Measurements from ENCODE around the gene LRRC74A. TPM values are rescaled to one million over a fixed set of nuclear protein-coding genes. Genes with fewer than 3 reads are reported as not detected.

Gene LRRC74A
- total and polyA plus RNA-seq, 9 of the 15 experiments (the other 6 are each of a cell fraction or from before 2014, with no cell fraction given), result not detected

DNA sequence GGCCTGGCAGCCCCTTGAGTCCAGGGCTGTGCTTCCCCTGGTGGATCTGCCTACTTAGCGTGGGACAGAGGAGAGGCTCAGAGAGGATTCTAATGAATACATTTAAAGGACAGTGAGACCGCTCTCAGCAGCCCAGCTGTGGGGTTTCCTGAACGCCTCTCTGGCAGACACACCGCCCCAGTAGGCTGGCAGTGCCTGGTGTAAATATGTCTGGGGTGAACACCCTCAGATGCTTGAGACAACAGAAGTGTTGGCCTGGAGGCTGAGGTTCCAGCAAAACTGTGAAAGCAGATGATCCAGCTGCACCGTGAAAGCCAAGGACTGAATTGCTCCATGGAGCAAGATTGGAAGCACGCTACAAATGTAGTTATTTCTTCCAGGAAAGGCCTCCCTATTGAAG lies 55.1 kb downstream of the LRRC74A start:
- Histone ChIP-seq H3K79me2 (ENCODE audit: control insufficient read depth, insufficient read depth, low read length) (no peaks in the 10 kb centered on the region), H3K4me2 (ENCODE audit: insufficient read depth, low read length) (no peak overlapping the region), H3K27me3 (ENCODE audit: control insufficient read depth in 2 of 2, insufficient read depth in 2 of 2, low read length in 2 of 2) (peaks cover 4 to 39% of the 10 kb centered on the region in 2 experiments; a peak in 3 of 5 replicates), H3K9me1 (ENCODE audit: control insufficient read depth, insufficient read depth, low read length) (no peaks in the 10 kb centered on the region), H2AFZ (ENCODE audit: low read depth, low read length) (no peak overlapping the region), H3K9me3 (replicated peaks; ENCODE audit: control insufficient read depth, insufficient read depth, low read depth, low read length) (no peaks in the 10 kb centered on the region), H3K9ac (ENCODE audit: insufficient read depth in 1 of 2, low read depth in 2 of 2, low read length in 2 of 2) (no peak overlapping the region), H4K20me1 (replicated peaks; ENCODE audit: control insufficient read depth, insufficient read depth, low read length) (no peaks in the 10 kb centered on the region), H3K4me1 (replicated peaks in 1 of 2; ENCODE audit: control insufficient read depth in 2 of 2, insufficient read depth in 2 of 2, low read length in 2 of 2) (peaks cover 0 to 8% of the 10 kb centered on the region in 2 experiments; a peak in 1 of 5 replicates), H3K4me3 (no peak overlapping the region), H3K27ac (ENCODE audit: extremely low read depth, low read depth, low read length) (no peak overlapping the region), H3K36me3 (ENCODE audit: control insufficient read depth, insufficient read depth, low read length) (no peaks in the 10 kb centered on the region)
- CTCF ChIA-PET (ENCODE audit: low intra/inter-chr PET ratio), result interaction anchor here (1.0 kb wide), 1 partner anchor 189 kb away, joined by 4 read pairs; no protein-coding TSS in a partner anchor
- FAIRE-seq (no peak), ATAC-seq (no peak), DNase-seq (ENCODE audit: extremely low read depth in 1 of 4, low spot score in 3 of 4) (no peak)
- in situ Hi-C loops (cut with MboI), result loop anchor here (5.0 kb wide), 1 partner anchor 181 kb away; no protein-coding TSS in a partner anchor
- intact Hi-C loops (cut with micrococcal nuclease), result no loop called here
- POLR2A ChIA-PET, result no interaction called here
- BruUV-seq (replicated peaks), result no TSS peak
- no peak for TF ChIP-seq TAL1 (IDR thresholded peaks at IDR 0.05)
- TF ChIP-seq, protein P1, sequence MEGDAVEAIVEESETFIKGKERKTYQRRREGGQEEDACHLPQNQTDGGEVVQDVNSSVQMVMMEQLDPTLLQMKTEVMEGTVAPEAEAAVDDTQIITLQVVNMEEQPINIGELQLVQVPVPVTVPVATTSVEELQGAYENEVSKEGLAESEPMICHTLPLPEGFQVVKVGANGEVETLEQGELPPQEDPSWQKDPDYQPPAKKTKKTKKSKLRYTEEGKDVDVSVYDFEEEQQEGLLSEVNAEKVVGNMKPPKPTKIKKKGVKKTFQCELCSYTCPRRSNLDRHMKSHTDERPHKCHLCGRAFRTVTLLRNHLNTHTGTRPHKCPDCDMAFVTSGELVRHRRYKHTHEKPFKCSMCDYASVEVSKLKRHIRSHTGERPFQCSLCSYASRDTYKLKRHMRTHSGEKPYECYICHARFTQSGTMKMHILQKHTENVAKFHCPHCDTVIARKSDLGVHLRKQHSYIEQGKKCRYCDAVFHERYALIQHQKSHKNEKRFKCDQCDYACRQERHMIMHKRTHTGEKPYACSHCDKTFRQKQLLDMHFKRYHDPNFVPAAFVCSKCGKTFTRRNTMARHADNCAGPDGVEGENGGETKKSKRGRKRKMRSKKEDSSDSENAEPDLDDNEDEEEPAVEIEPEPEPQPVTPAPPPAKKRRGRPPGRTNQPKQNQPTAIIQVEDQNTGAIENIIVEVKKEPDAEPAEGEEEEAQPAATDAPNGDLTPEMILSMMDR (IDR thresholded peaks at IDR 0.05 in 2 of 3, conservative IDR thresholded peaks at IDR 0.05 in 1 of 3; ENCODE audit: insufficient read depth in 2 of 3, low read depth in 1 of 3, low read length in 3 of 3), result no peak
- no peak for TF ChIP-seq ATF7 (IDR thresholded peaks at IDR 0.05)
- no peak for TF ChIP-seq NFXL1 (CRISPR knock-in tag; IDR thresholded peaks at IDR 0.05)
- WGBS (ENCODE audit: insufficient coverage, low coverage, missing lambda C conversion rate), result 3% methylated on average over 5 of the region's 6 CpGs

All from K562 (cell line).